Heart left ventricle (tissue), 16 donors: ENCODE results near the gene C2orf49. TPM values are rescaled to one million over a fixed set of nuclear protein-coding genes. Genes with fewer than 3 reads are reported as not detected.

Experiments used
- ATAC-seq, 4 donors: fragments of 200-7000 bp; cut with Tn5 transposase; one replicate each; pipeline ENCODE4 v1.9.1; 2020 to 2022; ENCODE audit warnings: moderate library complexity in 4 of 4, mild to moderate bottlenecking in 3 of 4, moderate number of reproducible peaks in 1 of 4
- DNase-seq, 5 donors: peaks; one replicate each; pipeline ENCODE4 v3.0.0-alpha.2; 2020
- H3K27ac ChIP-seq, 12 donors: fragments of 200-600 bp; sonication (generic) in 4 of 12; one replicate each; pipeline versions ENCODE4 v1.5.0 to v1.8.0; 2016 to 2022; ENCODE audit warnings: mild to moderate bottlenecking in 2 of 12
- H3K27me3 ChIP-seq, 9 donors: fragments of 200-600 bp; sonication (generic) in 2 of 9; one replicate each; pipeline versions ENCODE4 v1.5.1 to v1.8.0; 2016 to 2022; ENCODE audit warnings: mild to moderate bottlenecking in 3 of 9
- H3K36me3 ChIP-seq, 9 donors: fragments of 200-600 bp; sonication (generic) in 2 of 9; one replicate each; pipeline versions ENCODE4 v1.5.0 to v1.8.0; 2018 to 2022; ENCODE audit warnings: mild to moderate bottlenecking in 2 of 9
- H3K4me1 ChIP-seq, 12 donors: fragments of 200-600 bp; sonication (generic) in 4 of 12; one replicate each; pipeline versions ENCODE4 v1.5.0 to v1.8.0; 2016 to 2022; ENCODE audit warnings: mild to moderate bottlenecking in 3 of 12
- H3K4me3 ChIP-seq, 12 donors: fragments of 200-600 bp; sonication (generic) in 4 of 12; one replicate each; pipeline versions ENCODE4 v1.5.0 to v1.8.0; 2017 to 2022; ENCODE audit warnings: mild to moderate bottlenecking in 9 of 12, moderate library complexity in 4 of 12
- H3K9me3 ChIP-seq, 12 donors: fragments of 200-600 bp; sonication (generic) in 4 of 12; one replicate each; pipeline versions ENCODE4 v1.5.0 to v1.8.0; 2016 to 2022; ENCODE audit warnings: mild to moderate bottlenecking in 1 of 12
- CTCF ChIP-seq, 12 donors: fragments of 200-600 bp; sonication (generic) in 4 of 12; IDR thresholded peaks; one replicate each; pipeline versions ENCODE4 v1.5.0 to v1.8.0; 2018 to 2022; ENCODE audit warnings: antibody characterized with exemption in 12 of 12, mild to moderate bottlenecking in 5 of 12
- POLR2A ChIP-seq, 2 donors: fragments of 450-650 bp; IDR thresholded peaks; one replicate each; pipeline ENCODE4 v1.6.1; 2017; ENCODE audit warnings: antibody characterized with exemption in 2 of 2, mild to moderate bottlenecking in 2 of 2, moderate library complexity in 2 of 2
- WGBS, 4 donors: extraction: QIAGEN DNeasy Blood & Tissue Kit in 2 of 4; methylation state at CpG; one replicate each; pipeline versions ENCODE4 v1.1.5 to v1.1.7; 2013 to 2018; 5-methylcytosine and 5-hydroxymethylcytosine counted together
- intact Hi-C, 10 donors: fragments of 100-400 bp; cut with DNase I; formaldehyde crosslinking; loops; one replicate each; pipeline versions ENCODE4 v1.11.1 to v1.14.2; 2022
- polyA plus RNA-seq, 2 donors: library from polyadenylated mRNA; stranded (reverse); fragments of 200-250 nt; gene quantifications; one replicate each; pipeline ENCODE4 v1.2.3, GENCODE V29; 2013
- total RNA-seq, 9 donors: library from RNA; depleted of rRNA in 2 of 9; stranded (reverse); fragments of >200 nt in 2 of 9; fragmentation: NEBNext Ultra II Directional in 3 of 9; extraction: Animal tissue kit (Norgen Biotek cat#: 25700) in 3 of 9; gene quantifications; one replicate each; pipeline versions ENCODE4 v1.1.0 to v1.2.4, GENCODE V29; 2016 to 2023
- donor health status: ischemic (EF 13 %, LVEDD 7.1; RV severe dilation, severe dysfunction).
- donor health status: healthy with polysubstance abuse.
- donor health status: DM: no; HTN: yes; CAD: no.
- donor health status: DM: no; HTN: no; CAD: no.
- donor health status: ischemic (EF 25% LVEDD 6.9; RV normal size, moderate dysfunction).
- donor health status: ischemic (EF 25% LVEDD 5.7; RV mildly dilated, moderate dysfunction).
- donor health status: healthy.
- donor health status: DM: yes; HTN: yes; CAD: no.
- donor health status: ischemic (EF 35%, LVEDD 5.7; RV mildly dilated, moderate dysfunction).
- donor health status: nonischemic (EF 11% LVEDD 7.7; RV severe dilation, severe dysfunction).
- donor health status: DM: yes; HTN: yes; CAD: no.
- donor health status: PGD.
- donor health status: ischemic (EF 29% LVEDD 5.4; RV normal size, mild dysfunction).
- donor health status: nonischemic (EF 23%, LVEDD 6.1; RV moderate dilation, normal function).

Gene C2orf49
- total and polyA plus RNA-seq, 11 donors, result 12.1 to 21.7 (median 15.6) TPM

DNA sequence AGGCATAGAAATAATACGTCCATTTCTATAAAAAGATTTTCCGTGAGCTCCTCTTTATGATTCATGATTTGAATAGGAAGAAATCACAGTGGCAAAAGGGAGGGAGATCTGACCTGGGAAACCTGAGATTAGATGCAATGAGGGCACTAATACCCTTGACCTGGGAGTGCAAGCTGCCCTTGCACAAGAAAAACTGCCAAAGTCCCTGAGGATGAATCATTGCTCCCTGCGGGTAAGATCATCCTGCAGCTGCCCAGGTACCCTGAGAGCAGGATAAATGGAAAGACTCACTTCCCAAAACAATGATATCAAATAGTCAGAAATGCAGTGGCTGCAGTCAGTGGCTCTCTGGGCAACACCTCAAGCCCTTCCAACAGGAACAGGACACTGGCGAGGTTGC is 49.9 kb downstream of the C2orf49 start:
- peak in 2 of 5 donors; percentile 18 to 25 for DNase-seq
- ATAC-seq, result no peak
- intact Hi-C loops, result no loop called here

GRCh38 chr2:105388971-105389381 is 51.6 kb downstream of the C2orf49 start:
- intact Hi-C loops, result no loop called here
- DNase-seq, result peak in 3 of 5 donors; percentile 22 to 55 (median 29)
- Histone ChIP-seq H3K36me3 (peaks cover 0 to 70% (median 41%) of the 10 kb centered on the region in 9 donors), H3K27ac (peak overlapping the region in 11 of 12 donors; percentile 9 to 94 (median 65)), H3K4me3 (no peak overlapping the region), H3K9me3 (no peaks in the 10 kb centered on the region), H3K4me1 (peaks cover 4 to 98% (median 56%) of the 10 kb centered on the region in 12 donors), H3K27me3 (no peaks in the 10 kb centered on the region)
- 3 to 18% (median 9%) methylated on average over 8 of the region's 8 CpGs for WGBS, 4 donors
- no peak for TF ChIP-seq POLR2A (IDR thresholded peaks at IDR 0.05)
- no peak for TF ChIP-seq CTCF (IDR thresholded peaks at IDR 0.05)
- peak in 3 of 4 donors; percentile 1 to 17 (median 3) for ATAC-seq

More for the DNA sequence above, 49.9 kb downstream of the C2orf49 start:
- Histone ChIP-seq H3K4me3 (no peak overlapping the region), H3K9me3 (no peaks in the 10 kb centered on the region), H3K36me3 (peaks cover 0 to 76% (median 51%) of the 10 kb centered on the region in 9 donors), H3K4me1 (peaks cover 4 to 98% (median 61%) of the 10 kb centered on the region in 12 donors), H3K27me3 (no peaks in the 10 kb centered on the region), H3K27ac (peak overlapping the region; percentile 9 to 94 (median 54))
- no peak for TF ChIP-seq CTCF (IDR thresholded peaks at IDR 0.05)
- no peak for TF ChIP-seq POLR2A (IDR thresholded peaks at IDR 0.05)
- WGBS, 4 donors, result 45 to 67% (median 56%) methylated on average over 4 of the region's 4 CpGs

DNA sequence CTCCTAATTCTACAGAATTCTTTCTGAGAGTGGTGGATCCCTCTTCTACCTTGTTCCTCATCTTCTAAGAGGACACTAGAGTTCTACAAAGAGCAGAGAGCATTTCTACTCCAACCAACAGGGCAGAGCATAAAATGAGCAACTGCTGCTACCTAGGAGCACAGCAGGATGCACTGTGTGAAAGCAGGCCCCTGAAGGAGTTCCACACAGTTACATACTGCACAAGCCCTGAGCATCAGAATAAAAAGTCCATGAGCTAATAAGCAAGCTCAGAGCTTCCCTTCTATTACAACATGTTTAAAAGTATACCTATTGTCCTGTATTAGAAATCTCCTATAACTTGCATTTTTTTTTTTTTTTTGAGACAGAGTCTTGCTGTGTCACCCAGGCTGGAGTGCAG is 53.1 kb downstream of the C2orf49 start:
- ATAC-seq (peak in 2 of 4 donors; percentile 0), DNase-seq (no peak)
- Histone ChIP-seq H3K27me3 (no peaks in the 10 kb centered on the region), H3K36me3 (peaks cover 0 to 64% (median 28%) of the 10 kb centered on the region in 9 donors), H3K27ac (peak overlapping the region in 10 of 12 donors; percentile 4 to 94 (median 65)), H3K9me3 (no peaks in the 10 kb centered on the region), H3K4me3 (no peak overlapping the region), H3K4me1 (peaks cover 4 to 97% (median 52%) of the 10 kb centered on the region in 12 donors)
- intact Hi-C loops, result no loop called here
- TF ChIP-seq CTCF (IDR thresholded peaks at IDR 0.05), result no peak
- no peak for TF ChIP-seq POLR2A (IDR thresholded peaks at IDR 0.05)

- ATAC-seq (peak in 3 of 4 donors; percentile 0 to 7 (median 1)), DNase-seq (peak in 2 of 5 donors; percentile 20 to 28)
- TF ChIP-seq POLR2A (IDR thresholded peaks at IDR 0.05) (no peak), CTCF (IDR thresholded peaks at IDR 0.05) (no peak)
- H3K27ac ChIP-seq, result peak overlapping the region in 10 of 12 donors; percentile 9 to 96 (median 60)
- 69 to 85% (median 79%) methylated on average over 5 of the region's 5 CpGs for WGBS, 4 donors
- H3K36me3 ChIP-seq, result peaks cover 0 to 61% (median 21%) of the 10 kb centered on the region in 9 donors
- intact Hi-C loops, result no loop called here
- no peak overlapping the region for H3K4me3 ChIP-seq
- H3K9me3 ChIP-seq, result no peaks in the 10 kb centered on the region
- H3K4me1 ChIP-seq, result peaks cover 4 to 97% (median 48%) of the 10 kb centered on the region in 12 donors
- H3K27me3 ChIP-seq, result no peaks in the 10 kb centered on the region
Observed at GRCh38 chr2:105391058-105391627, 53.8 kb downstream of the C2orf49 start.
